HL-60 (cell line): ENCODE measurements around the gene ZNF75A.

Experiments
- DNase-seq, 2 experiments: peaks; one replicate each; pipeline ENCODE4 v3.0.0-alpha.2; 2010 to 2020; ENCODE audit warnings: low read depth in 1 of 2, low spot score in 1 of 2
- H3K27ac ChIP-seq: fragments of 250-450 bp; sonication (Bioruptor Pico); replicated peaks from 2 replicates; pipeline ENCODE4 v1.5.1; 2020; ENCODE audit warnings: mild to moderate bottlenecking, moderate library complexity
- H3K27me3 ChIP-seq: fragments of 250-450 bp; sonication (Bioruptor Pico); 2 replicates; pipeline ENCODE4 v1.5.1; 2021; ENCODE audit warnings: mild to moderate bottlenecking, moderate library complexity; ENCODE audit not compliant: insufficient read depth, poor library complexity, severe bottlenecking
- H3K4me3 ChIP-seq: replicated peaks from 2 replicates; pipeline ENCODE4 v1.5.1; 2011; ENCODE audit warnings: mild to moderate bottlenecking, control low read depth, low read length; ENCODE audit not compliant: insufficient read depth
- CTCF ChIP-seq: IDR thresholded peaks from one replicate; pipeline ENCODE4 v1.5.1; 2011; ENCODE audit warnings: low read length, control low read depth, inconsistent platforms; ENCODE audit not compliant: insufficient read depth
- GABPA ChIP-seq: IDR thresholded peaks from 2 replicates; pipeline ENCODE4 v1.6.1; 2012; ENCODE audit warnings: low read depth
- POLR2AphosphoS5 ChIP-seq: IDR thresholded peaks from 2 replicates; pipeline ENCODE4 v1.6.1; 2012; ENCODE audit warnings: low read depth
- REST ChIP-seq: IDR thresholded peaks from 2 replicates; pipeline ENCODE4 v1.6.1; 2012; ENCODE audit warnings: low read depth; ENCODE audit not compliant: insufficient replicate concordance
- SPI1 ChIP-seq: IDR thresholded peaks from 2 replicates; pipeline ENCODE4 v1.6.1; 2012; ENCODE audit warnings: low read depth, mild to moderate bottlenecking, borderline replicate concordance

The ZNF75A gene

GRCh38 chr16:3259836-3260235 is 45.5 kb upstream of the ZNF75A start:
- Histone ChIP-seq H3K4me3 (no peak overlapping the region), H3K27ac (peak overlapping the region; percentile 47), H3K27me3 (no peaks in the 10 kb centered on the region)
- no peak for TF ChIP-seq SPI1
- peak in 1 of 2 experiments; percentile 68 for DNase-seq

- TF ChIP-seq CTCF: no peak
- no peak for TF ChIP-seq REST
- no peak for TF ChIP-seq GABPA
- no peak for TF ChIP-seq POLR2AphosphoS5
- no peak for TF ChIP-seq SPI1
- H3K27ac ChIP-seq: peak overlapping the region; percentile 96; the same call in 1 of the 2 replicates
- H3K4me3 ChIP-seq: no peak overlapping the region
- DNase-seq: no peak
- no peaks in the 10 kb centered on the region for H3K27me3 ChIP-seq
Observed at GRCh38 chr16:3262517-3262916, 42.8 kb upstream of the ZNF75A start.

GRCh38 chr16:3264137-3265036 is 40.9 kb upstream of the ZNF75A start:
- TF ChIP-seq GABPA (0 out of 2 replicates have a peak, but pooled peaks have one; percentile 3), REST (peak; percentile 13), POLR2AphosphoS5 (peak; percentile 81), SPI1 (peak; percentile 97), CTCF (peak; percentile 0)
- peak; percentile 92 to 99 for DNase-seq
- H3K27me3 ChIP-seq: no peaks in the 10 kb centered on the region
- peak overlapping the region; percentile 96 for H3K27ac ChIP-seq
- H3K4me3 ChIP-seq: peak overlapping the region; percentile 60

DNA sequence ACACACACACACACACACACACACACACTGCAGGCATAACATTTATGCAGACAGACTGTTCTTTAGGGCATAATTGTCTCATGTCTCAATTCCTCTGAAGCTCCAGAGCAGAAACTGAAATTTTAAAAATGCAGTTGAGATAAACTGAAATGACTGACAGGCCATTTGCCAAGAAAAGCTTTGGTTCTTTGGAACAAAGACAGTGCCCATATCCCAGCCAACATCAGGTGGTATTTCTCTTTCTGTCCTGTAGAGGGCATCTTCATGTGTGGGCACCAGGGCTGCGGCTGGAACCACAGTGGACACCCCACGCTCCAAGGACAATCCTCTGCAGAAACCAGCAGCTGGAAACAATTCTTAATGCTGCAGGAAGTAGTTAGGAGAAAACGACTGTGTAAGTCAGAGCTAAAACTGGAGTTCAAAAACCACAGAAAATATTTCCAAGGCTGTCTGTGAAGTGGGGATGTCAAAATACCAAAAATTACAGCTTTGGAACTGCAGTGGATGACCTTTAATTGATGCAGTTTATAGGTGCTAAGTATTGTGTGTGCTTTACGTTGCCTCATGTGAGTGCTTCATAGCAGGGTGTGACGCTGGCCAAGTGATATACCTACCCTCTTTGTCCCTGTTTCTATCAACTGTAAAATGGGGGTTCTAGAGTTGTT is 38.3 kb upstream of the ZNF75A start:
- Histone ChIP-seq H3K27ac (no peak overlapping the region), H3K4me3 (no peak overlapping the region), H3K27me3 (no peaks in the 10 kb centered on the region)
- peak in 1 of 2 experiments; percentile 18 for DNase-seq
- TF ChIP-seq CTCF: peak; percentile 8
- no peak for TF ChIP-seq REST
- TF ChIP-seq GABPA: no peak
